Esophagus squamous epithelium (tissue), 5 donors: ENCODE data around the gene ATRNL1. TPM values are rescaled to one million over a fixed set of nuclear protein-coding genes. Genes with fewer than 3 reads are reported as not detected.

Experiments used
- DNase-seq: peaks from one replicate; lab custom pipeline; 2025; lab: John Stamatoyannopoulos, UW
- H3K27ac ChIP-seq, 4 donors: fragments of 200-600 bp; sonication (generic); one replicate each; pipeline ENCODE4 v1.5.1; 2016 to 2019; ENCODE audit warnings: mild to moderate bottlenecking in 1 of 4
- H3K27me3 ChIP-seq, 4 donors: fragments of 200-600 bp; sonication (generic); 1 replicate in 3 of 4; 2 replicates in 1 of 4; pipeline versions ENCODE4 v1.5.1 to v1.6.0; 2017 to 2021; ENCODE audit warnings: antibody characterized with exemption in 1 of 4
- H3K36me3 ChIP-seq, 3 donors: fragments of 200-600 bp; sonication (generic); one replicate each; pipeline ENCODE4 v1.5.1; 2016 to 2019
- H3K4me1 ChIP-seq, 3 donors: fragments of 200-600 bp; sonication (generic); one replicate each; pipeline ENCODE4 v1.5.1; 2017 to 2019
- H3K4me3 ChIP-seq, 4 donors: fragments of 200-600 bp; sonication (generic); 1 replicate in 3 of 4; 2 replicates in 1 of 4; pipeline ENCODE4 v1.5.1; 2016 to 2019; ENCODE audit warnings: mild to moderate bottlenecking in 2 of 4, moderate library complexity in 1 of 4
- H3K9me3 ChIP-seq, 3 donors: fragments of 200-600 bp; sonication (generic); one replicate each; pipeline ENCODE4 v1.5.1; 2016 to 2019
- POLR2A ChIP-seq, 4 donors: fragments of 450-650 bp; IDR thresholded peaks; one replicate each; pipeline ENCODE4 v1.6.1; 2017; ENCODE audit warnings: antibody characterized with exemption in 4 of 4, mild to moderate bottlenecking in 4 of 4, moderate library complexity in 3 of 4
- WGBS, 2 donors: methylation state at CpG; one replicate each; pipeline ENCODE4 v1.1.5; 2018; 5-methylcytosine and 5-hydroxymethylcytosine counted together
- intact Hi-C: fragments of 100-400 bp; cut with DNase I; formaldehyde crosslinking; loops from one replicate; pipeline ENCODE4 v1.15.0; 2022
- total RNA-seq, 4 donors: library from RNA; depleted of rRNA; stranded (reverse); fragments of >200 nt; gene quantifications; one replicate each; pipeline ENCODE4 v1.1.0, GENCODE V29; 2016
- TF ChIP-seq, protein P1 (sequence below), 6 experiments: fragments of 450-650 bp in 4 of 6; fragments of 200-600 bp in 2 of 6; sonication (generic) in 2 of 6; IDR thresholded peaks; one replicate each; pipeline ENCODE4 v1.5.1; 2016 to 2019; ENCODE audit warnings: antibody characterized with exemption in 6 of 6, mild to moderate bottlenecking in 4 of 6, moderate library complexity in 4 of 6
- donor health status: DM: yes; HTN: yes; CAD: no.

ATRNL1 gene
- total RNA-seq, 4 donors from 2014 or later: 0.64 to 15.1 (median 2.6) TPM

DNA sequence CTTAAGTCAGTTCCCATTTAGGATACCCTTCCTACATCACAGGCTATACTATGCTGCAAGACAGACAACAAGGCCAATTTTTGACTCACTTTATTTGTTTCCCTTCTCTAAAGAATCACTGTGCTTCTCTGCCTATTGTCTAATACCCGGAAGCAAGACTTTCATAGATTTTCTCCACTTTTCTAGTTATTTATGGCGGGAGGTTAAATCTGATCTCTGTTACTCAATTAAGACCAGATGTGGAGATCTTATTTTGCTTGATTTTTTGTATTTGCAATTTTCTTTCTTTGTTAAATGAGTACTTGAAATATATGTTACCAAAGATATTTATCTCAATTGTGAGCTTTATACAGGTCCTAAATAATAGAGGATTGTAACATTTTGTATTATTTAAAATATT, 511.5 kb downstream of the ATRNL1 start:
- intact Hi-C loops: no loop called here
- WGBS, 2 donors: 63 to 68% methylated on average over 2 of the region's 2 CpGs
- no peak overlapping the region for H3K4me3 ChIP-seq
- H3K27me3 ChIP-seq: no peaks in the 10 kb centered on the region
- no peak for TF ChIP-seq POLR2A (IDR thresholded peaks at IDR 0.05)
- TF ChIP-seq, protein P1, sequence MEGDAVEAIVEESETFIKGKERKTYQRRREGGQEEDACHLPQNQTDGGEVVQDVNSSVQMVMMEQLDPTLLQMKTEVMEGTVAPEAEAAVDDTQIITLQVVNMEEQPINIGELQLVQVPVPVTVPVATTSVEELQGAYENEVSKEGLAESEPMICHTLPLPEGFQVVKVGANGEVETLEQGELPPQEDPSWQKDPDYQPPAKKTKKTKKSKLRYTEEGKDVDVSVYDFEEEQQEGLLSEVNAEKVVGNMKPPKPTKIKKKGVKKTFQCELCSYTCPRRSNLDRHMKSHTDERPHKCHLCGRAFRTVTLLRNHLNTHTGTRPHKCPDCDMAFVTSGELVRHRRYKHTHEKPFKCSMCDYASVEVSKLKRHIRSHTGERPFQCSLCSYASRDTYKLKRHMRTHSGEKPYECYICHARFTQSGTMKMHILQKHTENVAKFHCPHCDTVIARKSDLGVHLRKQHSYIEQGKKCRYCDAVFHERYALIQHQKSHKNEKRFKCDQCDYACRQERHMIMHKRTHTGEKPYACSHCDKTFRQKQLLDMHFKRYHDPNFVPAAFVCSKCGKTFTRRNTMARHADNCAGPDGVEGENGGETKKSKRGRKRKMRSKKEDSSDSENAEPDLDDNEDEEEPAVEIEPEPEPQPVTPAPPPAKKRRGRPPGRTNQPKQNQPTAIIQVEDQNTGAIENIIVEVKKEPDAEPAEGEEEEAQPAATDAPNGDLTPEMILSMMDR (IDR thresholded peaks at IDR 0.05): no peak
- no peaks in the 10 kb centered on the region for H3K9me3 ChIP-seq
- no peaks in the 10 kb centered on the region for H3K36me3 ChIP-seq
- H3K4me1 ChIP-seq: no peaks in the 10 kb centered on the region
- no peak overlapping the region for H3K27ac ChIP-seq
- no peak for DNase-seq

DNA sequence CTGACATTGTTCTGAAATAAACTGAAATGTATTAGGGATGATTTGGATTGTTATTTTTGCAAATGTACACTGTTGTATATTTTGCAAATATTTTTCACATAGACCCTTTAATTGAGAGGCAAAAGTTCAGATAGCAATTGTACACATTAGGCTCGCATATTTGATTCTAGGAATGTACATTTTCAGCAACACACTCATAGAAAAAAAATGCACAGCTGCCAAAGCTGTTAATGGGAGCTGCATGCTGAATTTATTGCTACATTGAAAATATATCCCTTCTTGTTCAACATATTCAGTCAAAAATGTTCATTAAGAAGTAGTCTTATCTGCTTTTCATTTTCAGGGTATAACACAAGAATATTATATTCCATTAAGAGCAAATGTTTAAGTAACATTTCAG, 512.9 kb downstream of the ATRNL1 start:
- Histone ChIP-seq H3K27ac (no peak overlapping the region), H3K27me3 (no peaks in the 10 kb centered on the region), H3K4me3 (no peak overlapping the region), H3K4me1 (no peaks in the 10 kb centered on the region), H3K36me3 (no peaks in the 10 kb centered on the region), H3K9me3 (no peaks in the 10 kb centered on the region)
- TF ChIP-seq, protein P1 (IDR thresholded peaks at IDR 0.05): no peak
- no peak for TF ChIP-seq POLR2A (IDR thresholded peaks at IDR 0.05)
- intact Hi-C loops: no loop called here
- 48 to 50% methylated on average over 1 of the region's 1 CpG for WGBS, 2 donors
- DNase-seq: no peak

DNA sequence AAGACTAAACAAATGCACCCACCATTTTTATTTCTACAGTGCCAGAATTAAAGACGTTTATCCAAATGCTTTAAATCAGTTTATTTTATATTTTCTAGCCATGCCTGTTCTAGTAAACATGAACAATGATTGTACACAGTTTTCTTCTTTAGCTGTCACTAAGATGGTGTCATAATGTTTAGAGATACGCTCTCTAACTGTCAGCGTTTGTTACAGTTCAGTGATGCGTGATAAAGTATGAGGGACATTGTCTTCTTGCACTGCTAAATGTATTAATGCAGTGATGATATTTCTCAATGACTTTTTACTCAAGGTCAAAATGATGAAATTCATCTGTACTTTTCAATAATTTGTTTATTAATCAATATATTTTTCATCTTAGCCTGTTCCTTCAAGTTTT, 513.6 kb downstream of the ATRNL1 start:
- DNase-seq: no peak
- Histone ChIP-seq H3K27me3 (no peaks in the 10 kb centered on the region), H3K27ac (no peak overlapping the region), H3K4me1 (no peaks in the 10 kb centered on the region), H3K9me3 (no peaks in the 10 kb centered on the region), H3K36me3 (no peaks in the 10 kb centered on the region), H3K4me3 (no peak overlapping the region)
- WGBS, 2 donors: 65 to 69% methylated on average over 4 of the region's 4 CpGs
- intact Hi-C loops: no loop called here
- TF ChIP-seq, protein P1 (IDR thresholded peaks at IDR 0.05): no peak
- TF ChIP-seq POLR2A (IDR thresholded peaks at IDR 0.05): no peak

DNA sequence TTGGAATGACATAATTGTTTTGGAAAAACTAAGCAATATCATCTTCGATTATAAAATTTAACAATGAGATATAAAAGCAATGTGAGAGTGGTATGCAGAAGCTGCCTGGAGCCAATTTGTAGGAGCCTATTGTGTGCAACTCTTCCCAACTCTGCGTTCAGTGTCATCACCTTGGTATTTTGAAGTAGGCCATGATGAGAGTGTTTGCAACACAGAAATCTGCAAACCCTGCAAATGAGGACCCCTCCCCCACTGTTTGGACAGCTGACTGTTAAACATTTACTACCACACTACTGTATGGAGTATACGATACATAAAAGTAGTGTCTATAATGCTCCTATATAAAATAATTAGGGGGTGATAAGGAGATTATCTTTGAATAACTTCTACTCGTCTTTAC, 531.3 kb downstream of the ATRNL1 start:
- no peak for TF ChIP-seq POLR2A (IDR thresholded peaks at IDR 0.05)
- TF ChIP-seq, protein P1 (IDR thresholded peaks at IDR 0.05): no peak
- no peak overlapping the region for H3K27ac ChIP-seq
- no peak for DNase-seq
- H3K27me3 ChIP-seq: no peaks in the 10 kb centered on the region
- H3K36me3 ChIP-seq: no peaks in the 10 kb centered on the region
- intact Hi-C loops: no loop called here
- 66 to 69% methylated on average over 4 of the region's 4 CpGs for WGBS, 2 donors
- H3K4me1 ChIP-seq: no peaks in the 10 kb centered on the region
- peaks cover 0 to 7% (median 0%) of the 10 kb centered on the region in 3 donors for H3K9me3 ChIP-seq
- no peak overlapping the region for H3K4me3 ChIP-seq

DNA sequence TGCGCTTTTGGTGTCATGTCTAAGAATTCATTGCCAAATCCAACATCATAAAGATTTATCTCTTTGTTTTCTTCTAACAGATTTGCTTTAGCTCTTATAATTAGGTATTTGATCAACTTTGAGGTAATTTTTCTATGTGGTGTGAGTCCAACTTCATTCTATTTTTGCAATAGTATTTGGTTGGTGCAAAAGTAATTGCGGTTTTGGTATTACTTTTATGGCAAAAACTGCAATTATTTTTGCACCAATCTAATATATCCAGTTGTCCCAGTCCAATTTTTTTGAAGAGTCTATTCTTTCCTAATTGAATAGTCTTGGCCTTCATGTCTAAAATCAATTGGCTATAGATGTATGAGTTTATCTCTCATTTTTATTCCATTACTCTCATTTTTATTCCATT, 535.5 kb downstream of the ATRNL1 start:
- H3K4me3 ChIP-seq: no peak overlapping the region
- H3K4me1 ChIP-seq: no peaks in the 10 kb centered on the region
- WGBS, 2 donors: 38 to 84% methylated on average over 2 of the region's 2 CpGs
- no peak overlapping the region for H3K27ac ChIP-seq
- no peak for DNase-seq
- H3K27me3 ChIP-seq: no peaks in the 10 kb centered on the region
- no peaks in the 10 kb centered on the region for H3K36me3 ChIP-seq
- no peaks in the 10 kb centered on the region for H3K9me3 ChIP-seq
- no peak for TF ChIP-seq POLR2A (IDR thresholded peaks at IDR 0.05)
- TF ChIP-seq, protein P1 (IDR thresholded peaks at IDR 0.05): no peak
- intact Hi-C loops: no loop called here
